CD4-positive, alpha-beta T cell treated with Interferon alpha-2 for 1 hour (primary cell): ENCODE data around the gene HOTAIR.

ENCODE experiments used
- DNase-seq, 2 donors: peaks; one replicate each; pipeline ENCODE4 v3.0.0-alpha.2; 2020 to 2022

HOTAIR gene

DNA sequence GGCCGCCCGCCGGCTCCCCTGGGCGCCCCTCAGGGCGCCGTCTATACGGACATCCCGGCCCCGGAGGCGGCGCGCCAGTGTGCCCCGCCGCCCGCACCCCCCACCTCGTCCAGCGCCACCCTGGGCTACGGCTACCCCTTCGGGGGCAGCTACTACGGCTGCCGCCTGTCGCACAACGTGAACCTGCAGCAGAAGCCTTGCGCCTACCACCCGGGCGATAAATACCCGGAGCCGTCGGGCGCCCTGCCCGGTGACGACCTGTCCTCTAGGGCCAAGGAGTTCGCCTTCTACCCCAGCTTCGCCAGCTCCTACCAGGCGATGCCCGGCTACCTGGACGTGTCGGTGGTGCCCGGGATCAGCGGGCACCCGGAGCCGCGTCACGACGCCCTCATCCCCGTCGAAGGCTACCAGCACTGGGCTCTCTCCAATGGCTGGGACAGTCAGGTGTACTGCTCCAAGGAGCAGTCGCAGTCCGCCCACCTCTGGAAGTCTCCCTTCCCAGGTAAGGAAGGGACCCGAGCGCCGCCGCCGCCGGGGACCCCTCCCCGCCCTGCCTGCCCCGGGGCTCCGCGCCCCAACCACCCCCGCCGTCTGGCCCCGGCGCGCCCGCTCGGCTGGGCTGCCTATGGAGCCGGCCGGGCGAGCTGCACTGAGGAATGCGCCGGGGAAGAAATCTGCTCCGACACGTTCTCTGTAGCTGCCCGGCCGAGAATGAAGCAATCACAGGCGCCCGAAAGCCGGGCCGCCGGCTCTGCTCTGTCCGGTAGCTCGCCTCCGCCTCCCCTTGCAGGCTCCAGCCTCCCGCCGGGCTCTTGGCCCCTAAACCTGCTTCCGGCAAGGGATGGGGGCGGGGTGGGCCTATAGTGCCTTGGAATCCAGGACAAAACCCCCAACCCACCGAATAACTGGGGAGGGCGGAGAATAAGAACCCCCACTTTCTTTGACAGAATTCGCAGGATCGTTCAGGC is 35.3 kb downstream of the HOTAIR start:
- DNase-seq = no peak

DNA sequence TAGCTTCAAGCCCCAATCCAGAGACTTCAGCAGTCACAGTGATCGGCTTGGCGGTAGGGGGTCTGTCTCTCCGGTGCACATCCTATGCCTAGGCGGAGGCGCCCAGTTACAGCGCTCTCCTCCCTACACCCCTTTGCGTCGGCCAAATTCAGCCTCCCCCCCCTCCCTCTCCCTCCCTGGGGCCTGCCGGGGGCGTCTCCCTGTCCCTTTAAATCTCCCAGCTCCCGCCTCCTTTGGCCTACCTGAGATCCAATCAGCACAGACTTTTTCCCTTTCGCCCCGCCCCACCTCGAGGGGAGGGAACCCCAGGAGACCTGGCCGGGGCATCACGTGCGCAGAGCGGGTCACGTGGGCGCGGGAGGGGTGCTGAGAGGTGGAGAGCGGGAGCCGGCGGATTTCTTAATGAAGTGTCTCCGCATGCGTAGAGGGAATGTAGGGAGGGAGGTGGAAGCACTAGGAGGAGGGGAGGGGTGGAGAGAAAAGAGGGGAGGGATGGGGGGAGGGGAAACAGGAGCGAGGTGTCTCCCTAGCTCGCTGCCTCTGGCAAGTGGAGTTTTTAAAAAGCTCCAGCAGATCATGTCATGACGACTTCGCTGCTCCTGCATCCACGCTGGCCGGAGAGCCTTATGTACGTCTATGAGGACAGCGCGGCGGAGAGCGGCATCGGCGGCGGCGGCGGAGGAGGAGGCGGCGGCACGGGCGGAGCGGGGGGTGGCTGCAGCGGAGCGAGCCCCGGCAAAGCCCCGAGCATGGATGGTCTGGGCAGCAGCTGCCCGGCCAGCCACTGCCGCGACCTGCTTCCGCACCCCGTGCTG is 36.2 kb downstream of the HOTAIR start, which contains the start of gene HOXC13:
Gene HOXC13, plus strand, starts transcription at position 506 of the 815 bp plus-strand sequence. Its CDS starts 76 bp downstream, at position 582.
- DNase-seq = peak in 1 of 2 donors; percentile 14

DNA sequence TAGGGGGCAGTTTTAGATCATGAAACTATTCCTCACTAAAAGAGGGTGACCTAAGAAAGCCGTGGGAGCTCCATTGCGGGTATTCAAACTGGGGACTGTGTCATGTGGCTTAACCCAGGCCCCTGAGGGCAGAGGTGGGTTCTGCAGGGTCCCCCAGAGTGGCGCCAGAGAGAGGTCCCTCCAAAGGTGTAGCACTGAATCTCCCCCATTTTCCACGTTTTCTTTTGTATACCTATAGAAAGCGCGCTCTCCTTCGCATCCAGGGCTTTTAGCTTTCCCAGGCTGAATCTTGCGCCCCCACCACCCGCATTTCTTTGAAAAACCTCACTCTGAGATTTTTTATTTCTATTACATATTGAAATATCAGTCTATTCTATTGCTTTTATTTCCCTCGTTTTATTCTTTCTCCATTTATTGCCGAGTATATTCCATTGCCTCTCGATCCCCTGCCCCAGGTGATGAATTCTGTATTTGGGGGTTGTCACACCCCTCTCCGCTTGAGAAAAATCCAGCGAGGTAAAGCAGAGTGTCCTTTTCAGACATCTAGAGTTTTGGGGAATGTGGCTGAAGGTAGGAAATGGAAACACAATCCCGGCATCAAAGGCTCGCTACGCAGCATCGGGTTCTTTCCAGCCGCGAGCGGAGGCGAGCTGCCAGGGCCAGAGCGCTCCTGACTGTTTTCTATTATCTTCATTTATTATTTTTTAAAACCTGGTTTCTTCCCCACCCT is 37.0 kb downstream of the HOTAIR start:
- no peak for DNase-seq

DNA sequence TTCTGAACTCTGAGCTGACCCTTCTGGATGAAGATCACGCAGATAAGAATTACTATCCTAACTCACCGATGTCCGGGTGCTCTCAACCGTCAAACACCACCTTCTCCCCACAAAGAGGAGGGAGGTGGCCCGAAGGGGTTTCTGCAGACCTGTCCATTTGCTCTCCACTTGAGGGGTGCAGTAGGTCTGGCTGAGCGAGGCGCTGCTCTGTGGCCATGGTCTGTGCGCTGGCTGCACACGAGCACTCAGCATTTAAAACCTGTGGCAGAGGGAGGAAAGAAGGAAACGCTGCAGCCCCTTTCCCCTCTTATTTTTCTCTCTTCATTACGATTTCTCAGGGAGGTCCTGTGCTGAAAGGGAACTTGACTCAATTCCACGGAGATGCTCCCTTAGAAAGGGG is 37.7 kb downstream of the HOTAIR start:
- no peak for DNase-seq

DNA sequence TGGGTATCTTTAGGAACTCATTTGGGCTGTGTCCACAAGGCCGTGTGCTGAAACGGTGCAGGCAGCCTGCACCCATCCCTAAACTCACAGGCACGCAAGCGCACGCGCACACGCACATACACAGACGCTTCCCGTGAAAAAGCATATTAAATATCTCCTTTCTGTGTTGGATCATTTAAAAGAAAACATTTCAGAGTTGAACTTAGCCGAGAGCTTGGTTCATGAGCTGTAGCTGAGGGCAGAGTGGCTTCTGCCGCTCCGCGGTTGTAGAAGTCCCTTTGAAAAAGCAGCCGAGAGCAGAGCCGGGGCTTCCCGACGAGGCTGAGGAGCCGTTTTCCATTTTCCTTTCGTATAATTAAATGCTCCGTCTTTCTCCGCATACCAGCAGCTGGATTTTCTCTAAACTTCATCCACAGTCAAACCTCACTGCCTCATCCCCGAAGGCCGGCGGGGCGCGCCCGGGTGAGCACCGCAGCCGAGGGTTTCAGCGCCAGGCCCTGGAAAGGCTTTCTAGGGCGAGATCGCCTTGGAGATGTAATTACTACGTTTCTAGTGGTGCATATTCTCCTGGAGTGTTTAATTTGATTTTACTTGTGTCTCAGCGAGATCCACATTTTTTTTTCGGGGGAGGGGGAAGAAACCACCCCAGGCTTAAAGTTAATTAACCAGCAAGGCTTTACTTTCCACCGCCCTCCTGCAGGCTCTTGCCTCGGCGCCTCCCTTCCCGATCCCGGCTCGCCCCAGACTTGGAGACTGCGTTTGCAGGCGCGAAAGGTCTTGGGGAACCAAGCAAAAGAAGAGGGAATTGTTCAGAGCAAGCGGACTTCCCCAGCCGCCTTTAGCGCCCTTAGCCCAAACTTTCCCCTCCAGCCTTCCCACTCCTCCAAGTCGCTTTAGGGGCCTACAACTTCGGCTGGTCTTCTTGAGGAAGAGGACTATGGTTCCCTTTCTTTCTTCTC is 39.1 kb downstream of the HOTAIR start:
- no peak for DNase-seq

DNA sequence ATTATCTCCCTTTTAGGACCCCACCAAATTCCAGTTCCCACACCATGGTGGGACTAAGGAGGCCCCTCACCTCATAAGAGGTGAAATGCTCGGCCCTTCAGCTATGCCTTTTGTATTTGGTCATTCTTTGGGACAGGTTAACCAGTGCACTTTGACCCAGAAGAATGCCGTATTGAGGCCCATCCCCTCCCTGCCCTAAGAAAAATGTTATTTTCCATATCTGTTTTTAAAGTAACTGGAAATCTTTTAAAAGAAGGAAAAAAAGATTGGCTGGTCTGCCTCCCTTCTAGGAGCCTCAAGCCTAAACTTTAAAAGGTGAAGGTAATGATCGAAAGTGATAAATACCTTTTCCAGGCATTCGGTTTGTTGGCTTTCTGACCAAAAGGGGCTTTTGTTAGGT is 41.8 kb downstream of the HOTAIR start:
- no peak for DNase-seq

DNA sequence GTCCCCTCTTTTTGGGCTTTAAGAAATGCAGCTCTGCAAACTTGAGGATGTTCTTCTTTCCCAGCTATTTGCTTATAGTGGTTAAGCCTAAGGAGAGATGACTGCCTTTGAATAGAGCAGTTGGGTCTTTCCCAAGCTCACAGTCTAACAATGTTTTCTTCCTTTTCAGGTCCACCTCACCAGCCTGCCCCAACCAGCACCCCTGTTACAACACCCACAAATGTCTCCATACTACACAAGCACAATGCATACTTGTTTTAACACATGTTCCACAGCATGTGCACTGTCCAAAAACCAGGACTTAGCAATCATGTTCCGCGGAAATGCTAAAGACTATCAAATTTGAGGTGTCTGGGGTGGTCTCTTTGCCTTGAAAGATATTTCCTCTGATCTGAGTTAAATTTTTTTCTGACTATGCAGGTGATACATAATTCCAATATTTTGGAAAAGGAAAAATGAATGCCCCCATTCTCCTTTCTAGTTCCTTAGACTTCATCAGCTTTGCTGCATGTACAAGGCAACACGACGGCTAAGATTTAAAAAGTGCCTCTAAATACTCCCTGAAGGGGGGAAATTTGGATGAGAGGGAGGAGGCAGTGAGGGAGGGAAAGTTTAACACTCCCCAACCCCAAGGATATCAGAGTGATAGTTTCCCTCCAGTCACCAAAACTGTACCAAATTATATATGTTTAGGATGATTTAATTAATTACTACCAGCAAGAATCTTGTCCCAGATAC is 42.7 kb downstream of the HOTAIR start:
- DNase-seq = no peak

DNA sequence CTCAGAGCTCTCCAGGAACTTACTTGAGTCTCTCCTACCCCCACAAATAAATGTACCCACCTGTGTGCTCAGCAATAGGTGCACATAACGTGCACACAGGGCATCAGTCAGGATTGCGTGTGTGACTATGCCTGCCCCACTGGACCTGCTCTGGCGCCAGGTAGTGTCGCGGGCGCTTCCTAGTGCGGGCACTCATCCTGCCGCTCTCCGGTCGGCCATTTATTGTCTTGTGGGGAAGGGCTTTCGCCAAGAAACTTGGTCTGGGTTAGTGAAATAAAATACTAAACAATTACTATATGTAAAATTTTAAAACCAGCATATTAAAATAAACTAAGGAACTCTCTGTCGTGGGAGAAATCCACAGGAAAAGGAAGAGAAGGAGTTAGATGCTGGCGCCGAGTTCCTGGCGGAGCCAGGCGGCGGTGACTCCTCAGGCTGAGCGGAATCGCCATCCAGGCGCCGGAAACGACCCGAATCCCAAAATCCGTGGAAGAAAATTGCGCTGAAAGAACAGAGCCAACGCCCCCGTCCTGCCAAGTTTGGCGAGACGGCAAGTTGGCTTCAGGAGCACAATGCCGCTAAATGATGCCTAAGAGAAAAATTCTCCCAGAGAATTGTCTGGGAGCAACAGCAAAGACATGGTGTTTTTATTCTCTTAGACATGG is 44.0 kb downstream of the HOTAIR start:
- no peak for DNase-seq

DNA sequence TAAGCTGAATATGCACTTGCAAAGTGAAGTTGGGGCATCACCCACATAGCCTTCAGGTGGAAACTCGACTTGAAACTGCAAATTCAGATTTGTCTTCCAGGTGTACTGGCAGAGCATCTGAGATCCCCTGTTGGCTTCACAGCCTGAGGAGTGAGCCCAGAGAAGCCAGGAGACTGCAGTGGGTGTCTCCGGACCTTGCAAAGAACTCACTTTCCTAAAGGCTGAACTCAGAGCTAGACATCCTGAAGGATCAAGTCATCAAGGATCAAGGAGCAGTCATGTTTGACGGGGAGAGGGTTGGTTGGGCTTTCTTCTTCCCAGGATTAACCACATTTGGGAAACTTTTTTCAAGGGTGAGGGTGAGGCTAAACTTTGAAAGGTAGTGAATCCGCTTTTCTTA is 45.2 kb downstream of the HOTAIR start:
- DNase-seq = no peak

DNA sequence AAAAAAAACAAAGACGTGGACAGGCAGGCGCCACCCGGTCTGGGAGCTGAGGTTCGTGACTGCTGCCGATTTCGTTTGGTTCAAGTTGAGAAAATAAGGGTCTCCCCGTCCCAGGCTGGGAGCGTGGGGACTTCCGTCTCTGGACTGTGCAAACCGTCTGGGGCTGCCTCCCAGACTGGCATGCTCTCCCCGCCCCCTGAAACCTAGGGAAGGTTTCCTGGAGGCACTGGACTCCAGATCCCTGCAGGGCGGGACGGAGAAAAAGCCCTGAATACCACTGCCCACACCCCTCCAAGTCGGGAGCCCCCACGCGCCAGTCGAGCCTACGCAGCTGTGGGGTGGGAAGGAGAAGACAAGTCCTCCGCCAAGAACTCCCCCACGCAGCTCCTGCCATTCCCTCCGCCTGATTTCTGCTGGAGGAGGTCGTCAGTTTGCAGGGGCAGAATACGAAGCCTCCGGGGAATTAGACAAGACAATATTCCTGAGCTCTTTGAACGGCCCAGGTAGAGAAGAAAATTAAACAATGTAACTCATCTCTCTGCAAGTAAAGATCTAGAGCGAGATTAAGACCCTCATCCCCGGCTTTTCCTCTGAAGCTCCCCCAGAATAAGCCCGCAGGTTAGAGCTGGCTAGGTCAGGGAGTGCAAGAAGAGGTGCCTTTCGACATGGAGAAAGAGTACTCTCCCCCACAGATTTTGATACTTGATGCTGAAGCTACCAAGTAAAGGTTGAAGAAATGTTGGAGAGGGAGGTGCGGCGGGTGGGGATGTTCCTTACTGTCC is 46.5 kb downstream of the HOTAIR start:
- no peak for DNase-seq

DNA sequence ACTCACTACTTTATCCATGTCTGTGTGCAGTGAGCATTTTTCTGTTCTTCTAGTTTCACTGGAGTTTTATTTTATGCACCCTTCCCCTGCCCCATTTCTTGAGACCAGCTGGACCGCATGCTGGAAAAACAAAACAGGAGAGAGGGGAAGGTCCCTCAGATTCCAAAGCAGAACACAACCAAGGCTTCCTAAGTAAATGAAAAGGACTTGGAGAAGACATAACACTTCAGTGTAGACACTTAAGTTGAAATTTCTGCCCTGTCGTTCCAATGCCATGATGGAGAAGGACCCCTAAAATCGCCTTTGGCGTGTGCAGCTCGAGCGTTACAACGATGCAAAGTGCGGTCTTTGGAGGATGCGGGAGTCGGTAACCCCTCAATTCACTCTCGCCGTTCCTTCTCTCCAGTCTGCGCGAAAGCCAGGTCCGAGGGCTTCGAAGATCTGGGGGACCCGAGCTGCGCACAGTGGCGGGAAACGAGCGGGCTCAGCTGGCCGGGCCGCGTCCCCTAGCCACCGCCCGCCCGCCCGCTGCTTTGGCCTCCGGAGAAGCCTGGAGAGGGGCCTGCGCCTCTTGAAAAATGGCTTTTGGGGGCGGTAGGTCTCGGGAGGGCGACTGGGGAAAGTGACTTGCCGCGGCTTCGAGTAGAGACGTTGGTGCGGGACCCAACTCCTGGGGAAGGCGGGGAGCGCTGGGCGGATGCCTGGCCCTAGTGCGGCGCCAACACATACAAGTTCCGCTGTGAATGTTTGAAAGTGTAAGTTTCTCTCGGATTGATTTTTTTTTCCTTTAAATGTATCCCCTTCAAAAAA is 47.3 kb downstream of the HOTAIR start:
- DNase-seq = no peak

DNA sequence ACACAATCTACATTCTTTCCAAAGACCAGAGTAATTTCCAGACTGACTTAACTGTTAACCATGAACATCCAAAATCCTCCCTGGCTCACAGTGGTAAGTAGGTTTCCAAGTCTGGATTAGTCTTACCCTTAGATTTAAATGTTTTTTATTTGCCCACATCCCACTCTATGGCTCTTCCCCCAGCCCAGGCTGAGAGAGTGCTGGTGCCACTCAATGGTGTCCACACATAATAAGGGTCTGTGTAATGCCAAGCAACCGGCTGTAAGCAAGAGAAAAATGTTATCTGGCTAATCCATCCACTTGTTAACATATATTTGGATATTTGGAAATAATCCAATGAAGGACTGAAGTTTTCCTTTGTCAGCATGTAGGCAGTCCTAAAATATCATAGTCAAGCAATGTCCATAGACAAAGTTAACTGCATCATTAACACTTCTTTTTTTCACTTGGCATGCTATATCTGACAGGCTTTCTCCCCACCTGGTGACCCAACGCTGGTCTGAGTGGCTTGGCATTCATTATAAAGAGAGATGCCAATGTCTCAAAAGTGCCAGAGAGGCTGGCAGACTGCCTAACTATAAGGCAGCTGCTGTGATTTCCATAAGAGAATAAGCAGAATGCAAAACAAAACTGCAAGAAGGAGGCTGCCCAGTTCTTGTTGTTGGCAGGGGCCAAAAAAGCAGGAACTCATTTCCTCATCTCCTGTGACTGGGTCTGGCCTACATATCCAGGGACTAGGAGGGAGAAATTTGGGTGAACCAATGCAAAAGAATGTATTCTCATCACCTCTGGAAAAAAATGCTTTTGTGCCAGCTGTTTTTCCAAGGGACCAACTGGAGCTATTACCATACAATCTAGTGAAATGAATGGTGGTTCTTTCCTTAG is 50.0 kb downstream of the HOTAIR start:
- no peak for DNase-seq

DNA sequence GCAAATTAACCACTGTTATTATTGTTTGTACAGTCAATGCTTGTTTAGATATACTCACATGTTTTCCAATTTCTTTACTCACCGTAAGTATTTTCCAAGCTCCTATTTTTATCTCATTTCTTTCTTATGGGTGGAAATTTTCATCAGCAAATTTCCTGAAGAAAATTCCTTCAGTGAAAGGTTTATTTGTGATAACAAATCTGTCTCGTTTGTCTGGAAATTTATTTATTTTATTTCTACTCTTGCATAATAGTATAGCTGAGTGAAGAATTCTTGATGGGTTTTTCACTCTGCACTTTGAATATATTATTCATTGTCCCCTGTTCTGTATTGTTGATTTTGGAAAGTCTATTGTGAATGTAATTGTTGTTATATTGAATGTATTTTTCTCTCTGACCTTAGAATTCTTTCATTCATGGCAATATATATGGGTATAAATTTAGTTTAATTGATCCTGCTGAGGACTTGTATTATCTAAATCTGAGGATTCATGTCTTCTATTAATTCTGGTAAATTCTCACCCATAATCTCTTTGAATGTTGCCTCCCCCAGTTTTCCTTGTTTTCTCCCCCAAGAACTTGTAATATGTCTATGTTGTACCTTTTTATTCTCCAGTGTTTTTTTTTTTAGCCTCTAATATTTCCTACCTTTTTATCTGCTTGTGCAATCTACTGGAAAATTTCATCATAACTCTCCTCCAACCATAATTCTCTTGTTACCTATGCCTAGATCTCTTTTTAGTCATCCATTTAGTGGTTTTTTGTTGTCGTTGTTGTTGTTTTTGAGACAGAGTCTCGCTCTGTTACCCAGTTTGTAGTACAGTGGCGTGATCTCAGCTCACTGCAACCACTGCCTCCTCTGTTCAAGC is 57.7 kb downstream of the HOTAIR start:
- DNase-seq = no peak
